GM13977 (cell line): ENCODE data around the gene FAM171A2.
"Not testable (repeated sequence)": the region's sequence is repeated elsewhere in the genome, so short reads cannot be mapped to it uniquely, and the experiment has no call there.

ENCODE experiments used
- DNase-seq: peaks from one replicate; pipeline ENCODE4 v3.0.0; 2012; ENCODE audit warnings: low spot score
- CTCF ChIP-seq: IDR thresholded peaks from 2 replicates; pipeline ENCODE4 v1.5.1; 2012; ENCODE audit warnings: mild to moderate bottlenecking, control low read depth; ENCODE audit not compliant: insufficient read depth; ENCODE audit errors: extremely low read depth, missing control alignments
- in situ Hi-C: fragments of 300-500 bp; cut with MboI; formaldehyde crosslinking; loops from one replicate; pipeline ENCODE4 v1.12.0; 2022; ENCODE audit warnings: low sequenced_read_pairs, low pct_unique_long_range_greater_than_20kb, mixed read lengths, inconsistent platforms; ENCODE audit not compliant: unreplicated experiment

The FAM171A2 gene

GRCh38 chr17:44376779-44377178 lies 13.1 kb upstream of the FAM171A2 start:
- DNase-seq: no peak
- in situ Hi-C loops: no loop called here
- TF ChIP-seq CTCF: no peak

GRCh38 chr17:44376124-44376523 lies 12.5 kb upstream of the FAM171A2 start:
- in situ Hi-C loops: no loop called here
- peak; percentile 77 for DNase-seq
- peak; percentile 53 for TF ChIP-seq CTCF

GRCh38 chr17:44375196-44376017 lies 11.8 kb upstream of the FAM171A2 start:
- TF ChIP-seq CTCF: no peak
- DNase-seq: peak; percentile 40
- in situ Hi-C loops: no loop called here

GRCh38 chr17:44374306-44375195 lies 10.9 kb upstream of the FAM171A2 start:
- TF ChIP-seq CTCF: no peak
- in situ Hi-C loops: no loop called here
- DNase-seq: peak; percentile 70

GRCh38 chr17:44372036-44372435 lies 8.4 kb upstream of the FAM171A2 start:
- in situ Hi-C loops: no loop called here
- DNase-seq: no peak
- no peak for TF ChIP-seq CTCF

GRCh38 chr17:44369414-44370023 lies 5.9 kb upstream of the FAM171A2 start:
- in situ Hi-C loops, DNase-seq: not testable (repeated sequence)

- DNase-seq, in situ Hi-C loops: not testable (repeated sequence)
Measured at GRCh38 chr17:44368391-44369243, 5.0 kb upstream of the FAM171A2 start.
